ENCODE data around the gene XG. TPM values are rescaled to one million over a fixed set of nuclear protein-coding genes. Genes with fewer than 3 reads are reported as not detected.
"Not testable (repeated sequence)": the region's sequence is repeated elsewhere in the genome, so short reads cannot be mapped to it uniquely, and the experiment has no call there.

The XG gene
- polyA plus RNA-seq, 1 donor, result 1.7 TPM

DNA sequence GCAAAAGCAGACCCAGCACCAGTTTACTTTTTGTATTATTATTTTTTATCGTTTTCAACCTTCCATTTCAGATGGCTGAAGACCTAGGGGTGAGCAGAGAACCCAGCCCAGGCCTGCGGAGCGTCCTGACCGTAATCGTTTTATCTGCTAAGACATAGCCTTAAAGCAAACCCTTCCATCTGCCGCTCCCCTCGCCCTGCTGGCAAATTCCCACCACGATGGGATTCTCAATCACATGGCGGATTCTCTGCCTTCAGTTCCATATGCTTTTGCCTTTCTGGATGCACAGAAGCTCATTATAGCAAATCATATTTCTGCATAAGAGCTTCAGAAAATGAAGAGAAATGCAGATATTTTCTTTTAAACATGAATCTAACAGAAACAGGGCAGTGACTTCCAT is 18.6 kb upstream of the XG start:
- DNase-seq (ENCODE audit: low read depth), result no peak

DNA sequence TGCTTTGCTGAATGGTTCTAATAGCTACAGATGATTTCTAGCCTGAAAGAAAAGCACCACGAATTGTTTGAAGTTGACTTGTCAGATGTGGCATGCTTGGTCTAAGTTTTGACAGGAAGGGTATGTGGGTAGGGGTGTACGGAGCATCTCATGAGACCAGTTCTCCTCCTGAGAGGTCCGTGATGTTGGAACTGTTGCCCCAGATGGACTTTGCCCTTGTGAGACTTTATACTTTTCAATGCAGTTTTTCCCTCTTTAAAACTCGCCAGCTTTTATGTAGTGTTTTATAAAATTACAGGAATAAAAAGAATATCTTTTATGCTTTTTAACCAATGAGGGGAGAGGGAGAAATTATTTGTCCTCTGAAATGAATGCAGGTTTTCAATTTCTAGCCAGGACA is 16.6 kb upstream of the XG start:
- DNase-seq (ENCODE audit: low read depth), result no peak

- DNase-seq (ENCODE audit: low read depth), result no peak
These were observed 11.2 kb upstream of the XG start for GRCh38 chrX:2740672-2741071.

DNA sequence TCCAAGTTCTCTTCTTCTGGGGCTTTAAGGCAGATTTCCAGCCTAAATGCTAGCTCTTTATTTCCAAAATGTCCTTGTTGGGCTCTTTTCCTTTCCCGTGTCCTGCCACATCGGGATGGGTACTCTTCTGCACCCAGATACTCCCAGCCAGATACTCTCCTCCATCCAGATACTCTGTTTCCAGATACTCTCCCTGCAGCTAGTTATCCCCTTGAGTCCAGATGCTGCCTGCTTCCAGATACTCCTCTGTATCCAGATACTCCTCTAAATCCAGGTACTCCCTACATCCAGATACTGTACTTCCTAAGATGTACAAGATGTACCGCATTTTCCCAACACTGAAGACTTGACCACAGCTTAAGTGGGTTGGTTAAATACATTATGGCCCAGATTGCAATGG is 10.5 kb upstream of the XG start:
- no peak for DNase-seq (ENCODE audit: low read depth)

GRCh38 chrX:2746250-2746649 is 5.6 kb upstream of the XG start:
- not testable (repeated sequence) for DNase-seq (ENCODE audit: low read depth)

GRCh38 chrX:2748171-2748814 is 3.5 kb upstream of the XG start:
- DNase-seq (ENCODE audit: low read depth), result no peak

GRCh38 chrX:2748815-2749188 is 3.0 kb upstream of the XG start:
- DNase-seq (ENCODE audit: low read depth), result no peak

- no peak for DNase-seq (ENCODE audit: low read depth)
These were observed 549 bp upstream of the XG start for GRCh38 chrX:2751291-2751690.

DNA sequence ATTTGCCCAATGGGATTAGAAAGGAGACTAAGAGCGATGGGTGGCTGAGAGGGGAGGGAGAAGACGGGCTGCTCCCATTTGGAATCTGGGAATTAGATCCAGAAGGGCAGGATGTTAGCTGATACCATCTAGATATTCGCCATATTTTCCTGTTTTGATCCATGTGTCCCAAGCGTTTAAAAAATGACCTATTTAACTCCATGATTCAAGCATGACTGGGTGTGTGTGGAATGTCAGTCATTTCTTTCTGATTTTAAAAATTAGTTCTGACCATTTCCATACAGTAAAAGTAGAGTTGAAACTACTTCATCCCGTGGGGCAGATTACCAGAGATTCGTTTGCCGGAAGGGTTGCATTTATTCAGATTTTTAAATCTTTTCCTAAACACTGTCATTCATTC is 601 bp downstream of the XG start:
- DNase-seq (ENCODE audit: low read depth), result not testable (repeated sequence)

GRCh38 chrX:2755163-2755715 is 3.4 kb downstream of the XG start:
- not testable (repeated sequence) for DNase-seq (ENCODE audit: low read depth)

- no peak for DNase-seq (ENCODE audit: low read depth)
These were observed 4.7 kb downstream of the XG start for GRCh38 chrX:2756548-2756947.

DNA sequence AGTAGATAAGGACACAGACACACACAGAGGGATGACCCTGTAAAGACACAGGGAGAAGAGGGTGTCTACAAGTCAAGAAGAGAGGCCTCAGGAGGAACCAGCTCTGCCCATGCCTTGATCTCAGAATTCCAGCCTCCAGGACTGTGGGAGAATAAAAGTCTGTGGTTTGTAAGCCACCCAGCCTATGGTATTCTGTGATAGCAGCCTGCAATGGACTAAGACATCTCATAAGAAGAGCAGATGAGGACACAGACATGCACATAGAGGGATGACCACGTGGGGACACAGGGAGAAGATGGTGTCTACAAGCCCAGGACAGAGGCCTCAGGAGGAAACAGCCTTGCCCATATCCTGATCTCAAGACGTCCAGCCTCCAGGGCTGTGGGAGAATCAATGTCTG is 9.4 kb downstream of the XG start:
- DNase-seq (ENCODE audit: low read depth), result no peak

DNA sequence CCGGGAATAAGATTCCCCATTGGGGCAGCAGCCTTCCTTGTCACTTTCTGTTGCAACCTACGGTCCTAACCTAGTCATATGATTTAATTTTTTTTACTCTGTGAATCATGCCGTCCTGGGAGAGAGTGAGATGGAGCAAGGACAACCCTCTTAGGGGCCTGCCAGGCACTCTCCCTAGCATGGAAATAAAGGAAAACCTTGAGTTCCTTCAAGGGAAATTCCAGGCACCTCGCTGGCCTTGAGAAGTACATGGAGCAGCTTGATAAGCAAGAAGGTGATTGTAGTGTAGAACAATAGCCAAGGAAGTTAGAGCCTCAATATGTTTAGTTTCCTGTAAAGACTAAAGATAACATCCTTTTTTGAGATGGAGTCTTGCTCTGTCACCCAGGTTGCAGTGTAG is 10.8 kb downstream of the XG start:
- not testable (repeated sequence) for DNase-seq (ENCODE audit: low read depth)

- not testable (repeated sequence) for DNase-seq (ENCODE audit: low read depth)
These were observed 13.1 kb downstream of the XG start for GRCh38 chrX:2764766-2765548.

DNA sequence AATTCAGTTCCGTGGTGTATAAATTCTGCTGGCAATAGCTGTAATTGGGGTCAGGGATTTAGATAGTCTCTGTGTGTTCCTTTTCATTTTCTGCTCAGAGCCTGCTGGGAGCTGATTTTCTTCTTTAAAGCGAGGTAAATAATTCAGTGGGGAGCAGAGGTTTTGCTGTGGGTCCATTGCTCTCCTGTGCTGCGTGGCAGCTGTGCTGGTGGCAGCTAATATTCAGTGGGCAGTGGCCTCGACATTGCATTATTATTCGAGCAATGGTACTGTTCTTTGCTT is 13.7 kb downstream of the XG start:
- DNase-seq (ENCODE audit: low read depth), result no peak

GRCh38 chrX:2766906-2767305 is 15.1 kb downstream of the XG start:
- DNase-seq (ENCODE audit: low read depth), result no peak

DNA sequence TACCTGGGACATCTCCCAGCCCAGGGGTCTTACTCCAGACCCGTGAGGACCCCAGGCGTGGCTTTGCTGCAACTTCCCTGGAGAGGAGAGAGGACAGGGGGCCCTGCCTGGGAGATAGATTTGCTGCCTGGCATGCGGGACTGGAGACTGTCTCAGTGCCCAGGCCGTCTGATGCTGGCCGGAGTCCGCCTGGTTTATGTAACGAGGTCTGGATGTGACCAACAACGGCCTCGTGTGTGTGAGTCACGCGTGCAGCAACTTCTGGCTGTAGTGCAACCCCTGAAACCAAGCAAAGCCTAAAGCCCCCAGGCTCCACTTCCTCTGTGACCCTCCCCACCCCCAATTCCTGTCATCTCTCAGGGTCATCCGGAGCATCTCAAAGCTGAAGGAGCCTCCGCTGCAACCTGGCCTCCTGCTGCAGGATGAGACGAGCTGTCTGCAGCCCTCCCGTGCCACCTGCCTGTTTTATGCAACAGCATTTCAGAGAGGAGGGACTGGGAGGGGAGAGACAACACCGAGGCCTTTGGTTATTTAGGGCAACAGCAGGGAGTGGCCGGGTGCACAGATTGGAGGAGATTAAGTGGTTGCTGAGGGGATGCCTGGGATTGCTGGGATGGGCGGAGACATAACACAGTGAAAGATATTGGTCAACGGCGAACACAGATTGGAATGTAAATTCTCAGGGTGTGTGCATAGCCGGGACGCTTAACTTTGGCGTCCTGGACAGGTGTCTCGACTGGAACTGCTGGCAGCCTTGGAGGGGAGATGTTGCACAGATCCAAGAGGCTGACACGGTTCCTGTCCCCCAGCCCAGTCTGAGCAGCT is 16.0 kb downstream of the XG start:
- no peak for DNase-seq (ENCODE audit: low read depth)

GRCh38 chrX:2769615-2770014 is 17.8 kb downstream of the XG start:
- no peak for DNase-seq (ENCODE audit: low read depth)

GRCh38 chrX:2773166-2774055 is 21.6 kb downstream of the XG start:
- not testable (repeated sequence) for DNase-seq (ENCODE audit: low read depth)

GRCh38 chrX:2774057-2774456 is 22.2 kb downstream of the XG start:
- DNase-seq (ENCODE audit: low read depth), result no peak

DNA sequence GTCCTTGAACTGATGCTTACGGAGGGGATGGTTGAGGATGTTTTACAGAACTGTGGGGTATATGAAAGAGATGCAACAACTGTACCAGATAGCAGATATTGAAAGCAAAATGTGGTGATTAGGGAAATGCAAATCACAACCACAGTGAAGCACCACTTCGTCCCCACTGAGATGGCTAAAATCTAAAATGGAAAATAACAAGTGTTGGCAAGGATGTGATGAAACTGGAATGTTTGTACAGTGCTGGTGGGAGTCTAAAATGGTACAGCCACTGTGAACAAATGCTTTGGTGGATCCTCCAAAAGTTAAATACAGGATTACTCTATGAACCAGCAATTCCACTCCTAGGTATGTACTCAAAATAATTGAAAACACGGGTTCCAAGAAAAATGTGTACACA is 22.9 kb downstream of the XG start:
- DNase-seq (ENCODE audit: low read depth), result no peak
